ENCODE data around the gene ARID3A. TPM values are rescaled to one million over a fixed set of nuclear protein-coding genes. Genes with fewer than 3 reads are reported as not detected.

Gene ARID3A
- total and polyA plus RNA-seq, 2 of the 13 experiments (the other 11 are each of a cell fraction or from before 2014, with no cell fraction given), result 71.3 to 77.9 TPM

DNA sequence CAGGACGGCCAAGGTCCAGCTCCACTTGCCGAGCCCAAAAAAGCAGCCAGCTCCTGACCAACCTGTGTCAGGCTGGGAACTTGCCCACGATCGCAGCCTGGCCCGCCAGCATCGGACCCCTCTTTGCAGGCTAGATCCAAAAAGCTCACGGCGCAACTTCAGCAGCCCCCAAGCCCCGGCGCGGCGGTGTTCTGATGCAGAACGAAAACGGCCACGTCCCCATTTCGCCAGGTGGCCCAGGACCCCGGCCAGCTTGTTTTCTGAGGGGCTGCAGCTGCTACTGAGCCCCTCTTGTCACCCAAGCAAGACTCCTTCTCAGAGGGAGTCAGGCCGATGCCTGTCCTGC lies 93.8 kb downstream of the ARID3A start:
- ChIA-PET POLR2A (interaction anchor here (0.6 to 1.4 kb wide), 6 partner anchors 9 to 235 kb away, joined by 3 to 5 read pairs (median 4); partner anchors contain the start of genes ABCA7 and WDR18), CTCF (ENCODE audit: low intra/inter-chr PET ratio, low total read pairs) (no interaction called here)
- Histone ChIP-seq H3K4me1 (ENCODE audit: insufficient read depth, low read length) (peaks cover 47% of the 10 kb centered on the region), H3K27ac (ENCODE audit: extremely low read length, insufficient read depth, low read length) (peak overlapping the region; percentile 77), H3K79me2 (ENCODE audit: insufficient read depth, low read length) (peaks cover 58% of the 10 kb centered on the region), H3K36me3 (replicated peaks in 1 of 2; ENCODE audit: control insufficient read depth in 1 of 2, insufficient read depth in 2 of 2, low read length in 2 of 2) (peaks cover 4 to 5% of the 10 kb centered on the region in 2 experiments; a peak in 1 of 5 replicates), H3K27me3 (ENCODE audit: control insufficient read depth in 1 of 2, insufficient read depth in 2 of 2, low read length in 2 of 2) (no peaks in the 10 kb centered on the region; a peak in 1 of 5 replicates), H4K20me1 (ENCODE audit: insufficient read depth, low read length) (peaks cover 27% of the 10 kb centered on the region), H3K9me3 (ENCODE audit: low read length) (no peaks in the 10 kb centered on the region), H3K9ac (ENCODE audit: insufficient read depth, low read depth, low read length) (peak overlapping the region; percentile 90), H3K4me3 (replicated peaks in 1 of 3; ENCODE audit: insufficient read depth in 1 of 3, low read depth in 2 of 3, low read length in 3 of 3) (peak overlapping the region; percentile 69 to 92 (median 90)), H2AFZ (ENCODE audit: low read length) (no peak overlapping the region), H3K4me2 (ENCODE audit: low read depth, low read length) (peak overlapping the region; percentile 93)
- no peak for DNase-seq (ENCODE audit: low spot score)
- in situ Hi-C loops (cut with HindIII; ENCODE audit: extremely low pct_ligation_motif_present, low pct_unique_long_range_greater_than_20kb), result no loop called here
- FAIRE-seq, result no peak
- BruUV-seq (replicated peaks), result TSS peak; percentile 51
- no peak for ATAC-seq
- intact Hi-C loops (cut with micrococcal nuclease; ENCODE audit: unreplicated experiment), result no loop called here
- no peak for TF ChIP-seq ZNF20 (CRISPR knock-in tag; IDR thresholded peaks at IDR 0.05)
- no peak for TF ChIP-seq TBX3 (IDR thresholded peaks at IDR 0.05; ENCODE audit: borderline replicate concordance)
- 0 out of 2 replicates have a peak, but pooled peaks have one; percentile 44 for TF ChIP-seq SMAD1 (CRISPR knock-in tag; IDR thresholded peaks at IDR 0.05; ENCODE audit: borderline replicate concordance, low read depth)
- TF ChIP-seq ESRRA (CRISPR knock-in tag; IDR thresholded peaks at IDR 0.05; ENCODE audit: low read depth), result no peak
- TF ChIP-seq, protein P1, sequence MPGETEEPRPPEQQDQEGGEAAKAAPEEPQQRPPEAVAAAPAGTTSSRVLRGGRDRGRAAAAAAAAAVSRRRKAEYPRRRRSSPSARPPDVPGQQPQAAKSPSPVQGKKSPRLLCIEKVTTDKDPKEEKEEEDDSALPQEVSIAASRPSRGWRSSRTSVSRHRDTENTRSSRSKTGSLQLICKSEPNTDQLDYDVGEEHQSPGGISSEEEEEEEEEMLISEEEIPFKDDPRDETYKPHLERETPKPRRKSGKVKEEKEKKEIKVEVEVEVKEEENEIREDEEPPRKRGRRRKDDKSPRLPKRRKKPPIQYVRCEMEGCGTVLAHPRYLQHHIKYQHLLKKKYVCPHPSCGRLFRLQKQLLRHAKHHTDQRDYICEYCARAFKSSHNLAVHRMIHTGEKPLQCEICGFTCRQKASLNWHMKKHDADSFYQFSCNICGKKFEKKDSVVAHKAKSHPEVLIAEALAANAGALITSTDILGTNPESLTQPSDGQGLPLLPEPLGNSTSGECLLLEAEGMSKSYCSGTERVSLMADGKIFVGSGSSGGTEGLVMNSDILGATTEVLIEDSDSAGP (CRISPR knock-in tag; IDR thresholded peaks at IDR 0.05; ENCODE audit: borderline replicate concordance), result 0 out of 2 replicates have a peak, but pooled peaks have one; percentile 14
- TF ChIP-seq, protein P2, sequence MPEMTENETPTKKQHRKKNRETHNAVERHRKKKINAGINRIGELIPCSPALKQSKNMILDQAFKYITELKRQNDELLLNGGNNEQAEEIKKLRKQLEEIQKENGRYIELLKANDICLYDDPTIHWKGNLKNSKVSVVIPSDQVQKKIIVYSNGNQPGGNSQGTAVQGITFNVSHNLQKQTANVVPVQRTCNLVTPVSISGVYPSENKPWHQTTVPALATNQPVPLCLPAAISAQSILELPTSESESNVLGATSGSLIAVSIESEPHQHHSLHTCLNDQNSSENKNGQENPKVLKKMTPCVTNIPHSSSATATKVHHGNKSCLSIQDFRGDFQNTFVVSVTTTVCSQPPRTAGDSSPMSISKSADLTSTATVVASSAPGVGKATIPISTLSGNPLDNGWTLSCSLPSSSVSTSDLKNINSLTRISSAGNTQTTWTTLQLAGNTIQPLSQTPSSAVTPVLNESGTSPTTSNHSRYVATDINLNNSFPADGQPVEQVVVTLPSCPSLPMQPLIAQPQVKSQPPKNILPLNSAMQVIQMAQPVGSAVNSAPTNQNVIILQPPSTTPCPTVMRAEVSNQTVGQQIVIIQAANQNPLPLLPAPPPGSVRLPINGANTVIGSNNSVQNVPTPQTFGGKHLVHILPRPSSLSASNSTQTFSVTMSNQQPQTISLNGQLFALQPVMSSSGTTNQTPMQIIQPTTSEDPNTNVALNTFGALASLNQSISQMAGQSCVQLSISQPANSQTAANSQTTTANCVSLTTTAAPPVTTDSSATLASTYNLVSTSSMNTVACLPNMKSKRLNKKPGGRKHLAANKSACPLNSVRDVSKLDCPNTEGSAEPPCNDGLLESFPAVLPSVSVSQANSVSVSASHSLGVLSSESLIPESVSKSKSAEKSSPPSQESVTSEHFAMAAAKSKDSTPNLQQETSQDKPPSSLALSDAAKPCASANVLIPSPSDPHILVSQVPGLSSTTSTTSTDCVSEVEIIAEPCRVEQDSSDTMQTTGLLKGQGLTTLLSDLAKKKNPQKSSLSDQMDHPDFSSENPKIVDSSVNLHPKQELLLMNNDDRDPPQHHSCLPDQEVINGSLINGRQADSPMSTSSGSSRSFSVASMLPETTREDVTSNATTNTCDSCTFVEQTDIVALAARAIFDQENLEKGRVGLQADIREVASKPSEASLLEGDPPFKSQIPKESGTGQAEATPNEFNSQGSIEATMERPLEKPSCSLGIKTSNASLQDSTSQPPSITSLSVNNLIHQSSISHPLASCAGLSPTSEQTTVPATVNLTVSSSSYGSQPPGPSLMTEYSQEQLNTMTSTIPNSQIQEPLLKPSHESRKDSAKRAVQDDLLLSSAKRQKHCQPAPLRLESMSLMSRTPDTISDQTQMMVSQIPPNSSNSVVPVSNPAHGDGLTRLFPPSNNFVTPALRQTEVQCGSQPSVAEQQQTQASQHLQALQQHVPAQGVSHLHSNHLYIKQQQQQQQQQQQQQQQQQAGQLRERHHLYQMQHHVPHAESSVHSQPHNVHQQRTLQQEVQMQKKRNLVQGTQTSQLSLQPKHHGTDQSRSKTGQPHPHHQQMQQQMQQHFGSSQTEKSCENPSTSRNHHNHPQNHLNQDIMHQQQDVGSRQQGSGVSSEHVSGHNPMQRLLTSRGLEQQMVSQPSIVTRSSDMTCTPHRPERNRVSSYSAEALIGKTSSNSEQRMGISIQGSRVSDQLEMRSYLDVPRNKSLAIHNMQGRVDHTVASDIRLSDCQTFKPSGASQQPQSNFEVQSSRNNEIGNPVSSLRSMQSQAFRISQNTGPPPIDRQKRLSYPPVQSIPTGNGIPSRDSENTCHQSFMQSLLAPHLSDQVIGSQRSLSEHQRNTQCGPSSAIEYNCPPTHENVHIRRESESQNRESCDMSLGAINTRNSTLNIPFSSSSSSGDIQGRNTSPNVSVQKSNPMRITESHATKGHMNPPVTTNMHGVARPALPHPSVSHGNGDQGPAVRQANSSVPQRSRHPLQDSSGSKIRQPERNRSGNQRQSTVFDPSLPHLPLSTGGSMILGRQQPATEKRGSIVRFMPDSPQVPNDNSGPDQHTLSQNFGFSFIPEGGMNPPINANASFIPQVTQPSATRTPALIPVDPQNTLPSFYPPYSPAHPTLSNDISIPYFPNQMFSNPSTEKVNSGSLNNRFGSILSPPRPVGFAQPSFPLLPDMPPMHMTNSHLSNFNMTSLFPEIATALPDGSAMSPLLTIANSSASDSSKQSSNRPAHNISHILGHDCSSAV (CRISPR knock-in tag; IDR thresholded peaks at IDR 0.05; ENCODE audit: borderline replicate concordance), result 0 out of 2 replicates have a peak, but pooled peaks have one; percentile 29
- TF ChIP-seq AGO2 (optimal IDR thresholded peaks at IDR 0.05; ENCODE audit: low read depth, low read length), result peak; percentile 67
- 0 out of 2 replicates have a peak, but pooled peaks have one; percentile 40 for TF ChIP-seq RBFOX2 (IDR thresholded peaks at IDR 0.05; ENCODE audit: low read depth, low read length)
- WGBS (ENCODE audit: low lambda C conversion rate), result 31% methylated on average over 10 of the region's 18 CpGs

All from HepG2 (cell line).